OCI-LY3 (cell line): ENCODE data around the gene MKLN1.

Experiments used
- H2AFZ ChIP-seq: fragments of 200-600, 300-600 bp; shearing (Covaris generic); 2 replicates; pipeline ENCODE4 v1.6.0; 2014; ENCODE audit warnings: antibody characterized with exemption, low read depth, low read length
- H3K27ac ChIP-seq: fragments of 200-600, 300-600 bp; sonication (generic); 2 replicates; pipeline ENCODE4 v1.5.1; 2014; ENCODE audit warnings: mild to moderate bottlenecking, low read length, moderate library complexity, mixed read lengths
- H3K27me3 ChIP-seq: fragments of 200-600, 300-600 bp; sonication (generic); 2 replicates; pipeline ENCODE4 v1.6.1; 2014; ENCODE audit warnings: low read depth, low read length, mixed read lengths
- H3K36me3 ChIP-seq: fragments of 200-600, 300-600 bp; sonication (generic); replicated peaks from 2 replicates; pipeline ENCODE3; 2014; ENCODE audit warnings: low read depth, low read length, mixed read lengths
- H3K4me1 ChIP-seq: fragments of 300-600, 200-600 bp; sonication (generic); 2 replicates; pipeline ENCODE4 v1.6.1; 2014; ENCODE audit warnings: low read length, mixed read lengths
- H3K4me2 ChIP-seq: fragments of 200-600, 300-600 bp; sonication (generic); 2 replicates; pipeline ENCODE4 v1.6.1; 2014; ENCODE audit warnings: low read length, mixed read lengths
- H3K4me3 ChIP-seq: fragments of 300-600, 200-600 bp; sonication (generic); 2 replicates; pipeline ENCODE4 v1.5.1; 2014; ENCODE audit warnings: antibody characterized with exemption, mild to moderate bottlenecking, low read length, moderate library complexity
- H3K79me2 ChIP-seq: fragments of 300-600, 200-600 bp; shearing (Covaris generic); 2 replicates; pipeline ENCODE4 v1.6.1; 2014; ENCODE audit warnings: mild to moderate bottlenecking, low read length, mixed read lengths
- H3K9ac ChIP-seq: fragments of 300-600, 200-600 bp; shearing (Covaris generic); 2 replicates; pipeline ENCODE4 v1.6.0; 2014; ENCODE audit warnings: mild to moderate bottlenecking, low read length, moderate library complexity
- H3K9me3 ChIP-seq: fragments of 200-600, 300-600 bp; shearing (Covaris generic); 2 replicates; pipeline ENCODE4 v1.6.1; 2014; ENCODE audit warnings: low read length, mixed read lengths; ENCODE audit not compliant: insufficient read depth
- H4K20me1 ChIP-seq: fragments of 200-600, 300-600 bp; sonication (generic); 2 replicates; pipeline ENCODE4 v1.6.1; 2016; ENCODE audit warnings: low read length, mixed read lengths; ENCODE audit not compliant: insufficient read depth
- EZH2phosphoT487 ChIP-seq: fragments of 200-600 bp; shearing (Covaris generic); IDR thresholded peaks from 2 replicates; pipeline ENCODE4 v1.6.1; 2018; ENCODE audit warnings: antibody characterized with exemption, mixed run types, low read depth
- TF ChIP-seq, protein P1 (sequence below): fragments of 200-600, 300-600 bp; sonication (generic); IDR thresholded peaks from 2 replicates; pipeline ENCODE4 v1.5.1; 2014; ENCODE audit warnings: antibody characterized with exemption, low read length, low read depth

The MKLN1 gene

DNA sequence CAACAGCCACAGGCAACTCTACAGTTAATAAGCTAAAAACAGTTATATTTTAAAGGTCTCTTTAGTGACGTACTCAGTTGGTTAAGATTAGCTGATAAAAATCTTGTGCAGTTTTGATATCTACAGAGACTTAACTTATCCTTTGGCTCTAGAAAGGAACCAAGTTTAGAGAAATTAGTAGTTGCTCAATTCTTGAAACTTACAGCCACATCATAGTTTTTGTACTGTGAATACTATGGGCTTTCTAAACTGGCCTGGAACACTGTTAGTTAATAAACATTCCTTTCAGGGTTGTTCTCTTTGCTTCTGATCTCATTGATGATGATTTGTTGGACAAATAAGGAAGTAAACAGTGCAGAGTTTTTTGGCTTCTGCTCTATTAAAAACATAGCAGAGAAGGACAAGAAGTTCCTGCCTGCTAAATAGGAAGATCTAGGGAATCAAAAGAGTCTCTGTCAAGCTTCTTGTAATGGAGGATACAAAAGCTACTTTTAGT, 73.1 kb downstream of the MKLN1 start:
- Histone ChIP-seq H3K4me2 (no peak overlapping the region), H4K20me1 (no peaks in the 10 kb centered on the region), H2AFZ (no peak overlapping the region), H3K4me3 (no peak overlapping the region), H3K27me3 (no peaks in the 10 kb centered on the region), H3K9me3 (peaks cover 9% of the 10 kb centered on the region; the same call in 1 of the 2 replicates), H3K79me2 (no peaks in the 10 kb centered on the region), H3K9ac (no peak overlapping the region), H3K36me3 (peaks cover 36% of the 10 kb centered on the region), H3K27ac (no peak overlapping the region), H3K4me1 (no peaks in the 10 kb centered on the region)
- no peak for TF ChIP-seq EZH2phosphoT487
- TF ChIP-seq, protein P1, sequence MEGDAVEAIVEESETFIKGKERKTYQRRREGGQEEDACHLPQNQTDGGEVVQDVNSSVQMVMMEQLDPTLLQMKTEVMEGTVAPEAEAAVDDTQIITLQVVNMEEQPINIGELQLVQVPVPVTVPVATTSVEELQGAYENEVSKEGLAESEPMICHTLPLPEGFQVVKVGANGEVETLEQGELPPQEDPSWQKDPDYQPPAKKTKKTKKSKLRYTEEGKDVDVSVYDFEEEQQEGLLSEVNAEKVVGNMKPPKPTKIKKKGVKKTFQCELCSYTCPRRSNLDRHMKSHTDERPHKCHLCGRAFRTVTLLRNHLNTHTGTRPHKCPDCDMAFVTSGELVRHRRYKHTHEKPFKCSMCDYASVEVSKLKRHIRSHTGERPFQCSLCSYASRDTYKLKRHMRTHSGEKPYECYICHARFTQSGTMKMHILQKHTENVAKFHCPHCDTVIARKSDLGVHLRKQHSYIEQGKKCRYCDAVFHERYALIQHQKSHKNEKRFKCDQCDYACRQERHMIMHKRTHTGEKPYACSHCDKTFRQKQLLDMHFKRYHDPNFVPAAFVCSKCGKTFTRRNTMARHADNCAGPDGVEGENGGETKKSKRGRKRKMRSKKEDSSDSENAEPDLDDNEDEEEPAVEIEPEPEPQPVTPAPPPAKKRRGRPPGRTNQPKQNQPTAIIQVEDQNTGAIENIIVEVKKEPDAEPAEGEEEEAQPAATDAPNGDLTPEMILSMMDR, result no peak

DNA sequence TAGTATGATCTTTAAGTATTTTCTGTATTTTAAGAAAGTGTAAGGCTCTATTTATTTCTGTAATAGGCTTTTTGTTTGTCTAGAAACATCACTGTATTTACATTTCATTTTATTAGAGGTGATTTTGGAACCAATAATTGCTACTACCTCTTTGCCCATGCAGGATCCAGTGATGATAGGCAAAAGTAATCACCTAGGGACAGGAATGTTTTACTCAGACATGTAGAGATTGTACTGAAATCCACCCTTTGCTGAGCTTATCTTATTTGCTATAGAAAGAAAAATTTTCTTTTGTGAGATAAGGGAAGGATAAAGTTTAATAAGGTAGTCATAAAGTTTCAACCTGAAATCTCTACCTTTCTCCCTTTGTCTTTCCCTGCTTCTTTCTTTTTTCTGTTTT, 73.5 kb downstream of the MKLN1 start:
- TF ChIP-seq, protein P1, result no peak
- no peak for TF ChIP-seq EZH2phosphoT487

DNA sequence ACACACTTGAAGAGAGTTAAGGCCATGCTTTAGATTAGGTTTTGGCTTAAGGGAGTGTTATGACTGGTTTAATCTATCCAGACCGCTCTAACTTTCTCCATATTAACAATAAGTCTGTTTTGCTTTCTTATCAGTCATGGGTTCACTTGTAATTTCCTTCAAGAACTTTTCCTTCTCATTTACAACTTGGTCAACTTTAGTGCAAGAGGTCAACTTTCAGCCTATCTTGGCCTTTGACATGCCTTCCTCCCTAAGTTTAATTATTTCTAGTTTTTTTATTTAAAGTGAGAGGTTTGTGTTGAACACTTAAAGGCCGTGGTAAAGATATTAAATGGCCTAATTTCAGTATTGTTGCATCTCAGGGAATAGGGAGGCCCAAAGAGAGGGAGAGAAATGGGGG, 75.6 kb downstream of the MKLN1 start:
- peaks cover 9% of the 10 kb centered on the region; the same call in 1 of the 2 replicates for H3K9me3 ChIP-seq
- no peak overlapping the region for H2AFZ ChIP-seq
- H3K4me1 ChIP-seq, result no peaks in the 10 kb centered on the region
- no peak overlapping the region for H3K9ac ChIP-seq
- no peak overlapping the region for H3K27ac ChIP-seq
- H3K4me3 ChIP-seq, result no peak overlapping the region
- H3K79me2 ChIP-seq, result no peaks in the 10 kb centered on the region
- H4K20me1 ChIP-seq, result no peaks in the 10 kb centered on the region
- H3K27me3 ChIP-seq, result no peaks in the 10 kb centered on the region
- TF ChIP-seq EZH2phosphoT487, result no peak
- TF ChIP-seq, protein P1, result no peak
- H3K36me3 ChIP-seq, result peaks cover 36% of the 10 kb centered on the region
- H3K4me2 ChIP-seq, result no peak overlapping the region

More for the DNA sequence above, 73.5 kb downstream of the MKLN1 start:
- H3K4me2 ChIP-seq, result no peak overlapping the region
- no peaks in the 10 kb centered on the region for H4K20me1 ChIP-seq
- H3K27me3 ChIP-seq, result no peaks in the 10 kb centered on the region
- peaks cover 36% of the 10 kb centered on the region for H3K36me3 ChIP-seq
- H3K4me3 ChIP-seq, result no peak overlapping the region
- no peak overlapping the region for H2AFZ ChIP-seq
- peaks cover 9% of the 10 kb centered on the region; the same call in 1 of the 2 replicates for H3K9me3 ChIP-seq
- no peaks in the 10 kb centered on the region for H3K79me2 ChIP-seq
- no peak overlapping the region for H3K27ac ChIP-seq
- no peak overlapping the region for H3K9ac ChIP-seq
- H3K4me1 ChIP-seq, result no peaks in the 10 kb centered on the region

DNA sequence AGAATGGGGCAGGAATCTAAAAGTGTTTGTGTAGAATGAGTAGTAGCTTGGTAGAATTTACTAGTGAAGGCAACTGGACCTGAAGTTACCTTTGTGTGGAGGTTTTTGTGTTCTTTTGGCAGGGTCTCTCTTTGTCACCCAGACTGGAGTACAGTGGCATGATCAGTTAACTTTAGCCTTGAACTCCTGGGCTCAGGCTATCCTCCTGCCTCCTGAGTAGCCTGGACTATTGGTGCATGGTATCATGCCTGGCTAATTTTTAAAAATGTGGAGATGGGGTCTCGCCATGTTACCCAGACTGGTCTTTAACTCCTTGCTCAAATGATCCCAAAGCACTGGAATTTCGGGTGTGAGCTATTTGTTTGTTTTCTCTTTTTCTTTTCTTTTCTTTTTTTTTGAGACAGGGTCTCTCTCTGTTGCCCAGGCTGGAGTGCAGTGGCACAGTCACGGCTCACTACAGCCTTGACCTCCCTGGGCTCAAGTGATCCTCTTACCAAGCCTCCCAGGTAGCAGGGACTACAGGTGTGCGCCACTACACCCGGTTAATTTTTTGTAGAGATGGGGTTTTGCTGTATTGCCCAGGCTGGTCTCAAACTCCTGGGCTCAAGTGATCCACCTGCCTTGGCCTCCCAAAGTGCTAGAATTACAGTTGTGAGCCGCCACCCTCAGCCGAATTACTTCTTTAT, 76.7 kb downstream of the MKLN1 start:
- H3K79me2 ChIP-seq, result no peaks in the 10 kb centered on the region
- no peaks in the 10 kb centered on the region for H4K20me1 ChIP-seq

More for the DNA sequence above, 76.7 kb downstream of the MKLN1 start:
- Histone ChIP-seq H3K4me1 (no peaks in the 10 kb centered on the region), H2AFZ (no peak overlapping the region), H3K4me3 (no peak overlapping the region), H3K4me2 (no peak overlapping the region), H3K27ac (no peak overlapping the region), H3K9me3 (peaks cover 9% of the 10 kb centered on the region; the same call in 1 of the 2 replicates), H3K27me3 (no peaks in the 10 kb centered on the region), H3K9ac (no peak overlapping the region), H3K36me3 (peaks cover 33% of the 10 kb centered on the region)
- TF ChIP-seq EZH2phosphoT487, result no peak
- TF ChIP-seq, protein P1, result no peak
